ENCODE results near the gene ADAMTSL2.

Gene ADAMTSL2

GRCh38 chr9:133502112-133502511 is 32.4 kb upstream of the ADAMTSL2 start:
- no peak overlapping the region for H3K4me3 ChIP-seq (ENCODE audit: control insufficient read depth, low read depth, low read length)
- TF ChIP-seq, protein P1, sequence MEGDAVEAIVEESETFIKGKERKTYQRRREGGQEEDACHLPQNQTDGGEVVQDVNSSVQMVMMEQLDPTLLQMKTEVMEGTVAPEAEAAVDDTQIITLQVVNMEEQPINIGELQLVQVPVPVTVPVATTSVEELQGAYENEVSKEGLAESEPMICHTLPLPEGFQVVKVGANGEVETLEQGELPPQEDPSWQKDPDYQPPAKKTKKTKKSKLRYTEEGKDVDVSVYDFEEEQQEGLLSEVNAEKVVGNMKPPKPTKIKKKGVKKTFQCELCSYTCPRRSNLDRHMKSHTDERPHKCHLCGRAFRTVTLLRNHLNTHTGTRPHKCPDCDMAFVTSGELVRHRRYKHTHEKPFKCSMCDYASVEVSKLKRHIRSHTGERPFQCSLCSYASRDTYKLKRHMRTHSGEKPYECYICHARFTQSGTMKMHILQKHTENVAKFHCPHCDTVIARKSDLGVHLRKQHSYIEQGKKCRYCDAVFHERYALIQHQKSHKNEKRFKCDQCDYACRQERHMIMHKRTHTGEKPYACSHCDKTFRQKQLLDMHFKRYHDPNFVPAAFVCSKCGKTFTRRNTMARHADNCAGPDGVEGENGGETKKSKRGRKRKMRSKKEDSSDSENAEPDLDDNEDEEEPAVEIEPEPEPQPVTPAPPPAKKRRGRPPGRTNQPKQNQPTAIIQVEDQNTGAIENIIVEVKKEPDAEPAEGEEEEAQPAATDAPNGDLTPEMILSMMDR (IDR thresholded peaks at IDR 0.05; ENCODE audit: control insufficient read depth, insufficient read depth, low read depth, low read length, missing control alignments) = no peak
- DNase-seq (ENCODE audit: low read depth) = no peak

- no peak for DNase-seq (ENCODE audit: low read depth)
- TF ChIP-seq, protein P1 (IDR thresholded peaks at IDR 0.05; ENCODE audit: control insufficient read depth, insufficient read depth, low read depth, low read length, missing control alignments) = no peak
- H3K4me3 ChIP-seq (ENCODE audit: control insufficient read depth, low read depth, low read length) = no peak overlapping the region
These were observed 29.2 kb upstream of the ADAMTSL2 start for GRCh38 chr9:133505186-133505830.

- DNase-seq (ENCODE audit: low read depth) = peak; percentile 23
- no peak overlapping the region for H3K4me3 ChIP-seq (ENCODE audit: control insufficient read depth, low read depth, low read length)
- TF ChIP-seq, protein P1 (IDR thresholded peaks at IDR 0.05; ENCODE audit: control insufficient read depth, insufficient read depth, low read depth, low read length, missing control alignments) = no peak
These were observed 28.4 kb upstream of the ADAMTSL2 start for GRCh38 chr9:133505901-133506652.

GRCh38 chr9:133506653-133507038 is 27.9 kb upstream of the ADAMTSL2 start:
- H3K4me3 ChIP-seq (ENCODE audit: control insufficient read depth, low read depth, low read length) = no peak overlapping the region
- peak; percentile 83 for DNase-seq (ENCODE audit: low read depth)
- TF ChIP-seq, protein P1 (IDR thresholded peaks at IDR 0.05; ENCODE audit: control insufficient read depth, insufficient read depth, low read depth, low read length, missing control alignments) = peak; percentile 39

DNA sequence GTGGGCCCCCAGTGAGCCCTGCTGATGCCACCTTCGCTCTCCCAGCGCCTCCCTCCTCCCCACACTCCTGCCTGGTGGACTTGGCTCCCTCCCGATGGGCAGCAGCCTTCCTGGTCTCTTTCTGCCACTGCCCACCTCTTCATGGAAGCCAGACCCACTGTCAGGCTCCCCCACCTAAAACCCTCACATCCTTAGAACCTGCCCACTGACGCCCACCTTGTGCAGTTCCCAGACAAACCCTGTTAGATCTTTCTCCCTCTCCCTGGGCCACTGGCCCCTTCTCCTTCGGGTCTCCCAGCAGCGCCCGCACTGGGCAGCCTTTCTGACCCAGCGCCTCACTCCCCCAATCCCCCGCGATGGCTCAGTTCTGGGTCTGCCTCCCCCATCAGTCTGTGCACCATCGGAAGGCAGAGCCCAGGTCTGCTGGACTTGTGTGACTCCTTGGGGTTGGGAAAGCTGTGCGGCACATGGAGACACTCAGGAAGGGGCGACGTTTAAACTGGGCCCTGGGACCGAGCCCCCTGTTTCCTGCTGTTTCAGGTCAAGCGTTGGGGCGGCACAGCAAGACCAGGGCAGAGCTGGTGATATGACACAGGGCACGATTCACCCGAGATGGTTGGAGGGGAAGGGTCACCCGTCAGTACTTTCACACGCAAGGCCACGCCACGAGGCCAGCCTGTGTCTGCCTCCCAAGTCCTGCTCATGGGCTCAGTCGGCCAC is 27.1 kb upstream of the ADAMTSL2 start:
- TF ChIP-seq, protein P1 (IDR thresholded peaks at IDR 0.05; ENCODE audit: control insufficient read depth, insufficient read depth, low read depth, low read length, missing control alignments) = no peak
- no peak for DNase-seq (ENCODE audit: low read depth)
- no peak overlapping the region for H3K4me3 ChIP-seq (ENCODE audit: control insufficient read depth, low read depth, low read length)

GRCh38 chr9:133508046-133508445 is 26.5 kb upstream of the ADAMTSL2 start:
- DNase-seq (ENCODE audit: low read depth) = no peak
- no peak overlapping the region for H3K4me3 ChIP-seq (ENCODE audit: control insufficient read depth, low read depth, low read length)
- TF ChIP-seq, protein P1 (IDR thresholded peaks at IDR 0.05; ENCODE audit: control insufficient read depth, insufficient read depth, low read depth, low read length, missing control alignments) = no peak

All from AG09309 (cell line).